Subcutaneous abdominal adipose tissue (tissue), 5 donors: ENCODE data around the gene CASP14.
"Not testable (repeated sequence)": the region's sequence is repeated elsewhere in the genome, so short reads cannot be mapped to it uniquely, and the experiment has no call there.

Experiments used
- H3K27ac ChIP-seq: one replicate; pipeline ENCODE4 v1.7.0; 2013; ENCODE audit warnings: low read depth, mild to moderate bottlenecking, inconsistent platforms, low read length, moderate library complexity
- H3K27me3 ChIP-seq, 5 donors: one replicate each; pipeline ENCODE4 v1.7.0; 2013; ENCODE audit warnings: low read length in 5 of 5, inconsistent platforms in 1 of 5; ENCODE audit not compliant: control insufficient read depth in 5 of 5, insufficient read depth in 4 of 5
- H3K36me3 ChIP-seq, 5 donors: one replicate each; pipeline ENCODE4 v1.7.0; 2013; ENCODE audit warnings: low read length in 5 of 5; ENCODE audit not compliant: control insufficient read depth in 5 of 5, insufficient read depth in 5 of 5
- H3K4me1 ChIP-seq, 5 donors: one replicate each; pipeline ENCODE4 v1.7.0; 2013; ENCODE audit warnings: low read length in 5 of 5, mild to moderate bottlenecking in 3 of 5, moderate library complexity in 1 of 5; ENCODE audit not compliant: control insufficient read depth in 5 of 5, insufficient read depth in 5 of 5
- H3K4me3 ChIP-seq, 5 donors: one replicate each; pipeline ENCODE4 v1.7.0; 2013; ENCODE audit warnings: low read length in 5 of 5, low read depth in 1 of 5
- H3K9ac ChIP-seq, 5 donors: one replicate each; pipeline ENCODE4 v1.7.0; 2013; ENCODE audit warnings: low read length in 5 of 5, mild to moderate bottlenecking in 4 of 5, moderate library complexity in 3 of 5
- H3K9me3 ChIP-seq, 5 donors: one replicate each; pipeline ENCODE4 v1.7.0; 2013; ENCODE audit warnings: low read length in 5 of 5; ENCODE audit not compliant: control insufficient read depth in 5 of 5
- donor health status: healthy.
- donor health status: healthy.
- donor health status: healthy.
- donor health status: healthy.
- donor health status: healthy.

CASP14 gene

GRCh38 chr19:15050639-15051038 lies 1.4 kb downstream of the CASP14 start:
- no peaks in the 10 kb centered on the region for H3K36me3 ChIP-seq
- H3K4me1 ChIP-seq, result no peaks in the 10 kb centered on the region
- no peak overlapping the region for H3K4me3 ChIP-seq
- no peak overlapping the region for H3K9ac ChIP-seq
- H3K9me3 ChIP-seq, result peaks cover 0 to 4% (median 0%) of the 10 kb centered on the region in 5 donors
- no peak overlapping the region for H3K27ac ChIP-seq
- H3K27me3 ChIP-seq, result peaks cover 4 to 10% (median 8%) of the 10 kb centered on the region in 5 donors

DNA sequence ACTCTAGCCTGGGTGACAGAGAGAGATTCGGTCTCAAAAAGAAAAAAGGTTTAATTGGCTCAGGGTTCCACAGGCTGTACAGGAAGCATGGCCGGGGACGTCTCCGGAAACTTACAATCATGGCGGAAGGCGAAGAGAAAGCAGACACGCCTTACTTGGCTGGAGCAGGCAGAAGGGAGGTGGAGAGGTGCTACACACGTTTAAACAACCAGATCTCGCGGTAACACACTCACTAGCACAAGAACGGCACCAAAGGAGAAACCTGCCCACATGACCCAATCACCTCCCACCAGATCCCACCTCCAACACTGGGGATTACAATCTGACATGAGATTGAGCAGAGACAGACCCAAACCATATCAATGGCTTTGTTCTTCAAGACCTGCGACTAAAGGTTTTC lies 12.8 kb downstream of the CASP14 start:
- Histone ChIP-seq H3K27ac (no peak overlapping the region), H3K36me3 (no peaks in the 10 kb centered on the region), H3K4me1 (no peaks in the 10 kb centered on the region), H3K4me3 (no peak overlapping the region), H3K27me3 (peaks cover 0 to 15% (median 4%) of the 10 kb centered on the region in 5 donors), H3K9me3 (no peaks in the 10 kb centered on the region), H3K9ac (no peak overlapping the region)

DNA sequence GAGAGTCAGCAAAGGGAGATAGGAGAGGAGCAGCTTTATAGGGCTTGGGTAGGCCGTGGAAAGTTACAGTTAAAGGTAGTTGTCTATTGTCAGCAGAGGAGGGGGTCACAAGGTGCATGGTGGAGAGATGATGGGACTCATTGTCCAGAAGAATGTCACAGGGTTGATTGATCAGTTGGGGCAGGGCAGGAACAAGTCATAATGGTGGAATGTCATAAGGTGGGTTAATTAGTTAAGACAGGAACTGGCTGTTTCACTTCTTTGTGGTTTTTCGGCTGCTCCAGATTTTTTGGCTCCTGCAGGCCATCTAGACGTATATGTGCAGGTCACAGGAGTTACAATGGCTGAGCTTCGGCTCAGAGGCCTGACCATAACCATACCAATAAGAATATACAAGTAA lies 21.1 kb downstream of the CASP14 start:
- not testable (repeated sequence) for H3K9me3 ChIP-seq, H3K27me3 ChIP-seq, H3K4me1 ChIP-seq, H3K9ac ChIP-seq, H3K4me3 ChIP-seq, H3K27ac ChIP-seq, H3K36me3 ChIP-seq

DNA sequence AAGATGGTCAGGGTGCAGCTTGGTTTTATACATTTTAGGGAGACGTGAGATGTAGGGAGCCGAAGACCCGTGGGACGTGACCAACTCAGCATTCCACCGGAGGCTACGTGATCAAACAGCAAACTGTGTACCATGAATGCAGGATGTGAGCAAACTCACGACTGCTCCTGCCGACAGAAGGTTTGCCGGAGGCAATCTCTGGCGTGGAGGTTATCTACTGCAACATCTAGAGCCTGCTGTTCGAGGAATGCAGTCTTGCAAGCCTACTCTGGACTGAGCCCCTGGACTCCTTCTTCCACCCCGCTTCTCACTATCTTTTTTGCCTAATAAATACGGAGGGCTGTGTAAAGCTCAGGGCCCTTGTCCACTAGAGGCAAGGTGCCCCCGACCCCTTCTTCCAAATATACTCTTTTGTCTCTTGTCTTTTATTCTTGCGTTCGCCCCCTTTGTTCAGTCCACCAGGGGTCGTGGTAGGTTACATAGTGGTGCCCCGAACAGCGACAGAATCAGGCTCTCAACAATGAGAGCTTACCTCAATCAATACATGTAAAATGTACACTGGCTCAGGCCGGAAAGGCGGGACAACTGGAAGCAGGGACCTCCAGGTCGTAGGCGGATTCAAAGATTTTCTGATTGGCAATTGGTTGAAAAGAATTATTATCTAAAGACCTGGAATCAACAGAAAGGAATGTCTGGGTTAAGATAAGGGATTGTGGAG lies 23.8 kb downstream of the CASP14 start:
- peaks cover 0 to 2% (median 0%) of the 10 kb centered on the region in 5 donors for H3K27me3 ChIP-seq
- no peaks in the 10 kb centered on the region for H3K36me3 ChIP-seq
- H3K27ac ChIP-seq, result no peak overlapping the region
- no peaks in the 10 kb centered on the region for H3K4me1 ChIP-seq
- H3K9ac ChIP-seq, result no peak overlapping the region
- H3K4me3 ChIP-seq, result no peak overlapping the region
- no peaks in the 10 kb centered on the region for H3K9me3 ChIP-seq

GRCh38 chr19:15074371-15074770 lies 25.1 kb downstream of the CASP14 start:
- Histone ChIP-seq H3K4me1 (no peaks in the 10 kb centered on the region), H3K9me3 (no peaks in the 10 kb centered on the region), H3K9ac (no peak overlapping the region), H3K4me3 (no peak overlapping the region), H3K27me3 (peaks cover 0 to 5% (median 0%) of the 10 kb centered on the region in 5 donors), H3K36me3 (no peaks in the 10 kb centered on the region), H3K27ac (no peak overlapping the region)

- Histone ChIP-seq H3K4me3 (no peak overlapping the region), H3K27ac (no peak overlapping the region), H3K4me1 (no peaks in the 10 kb centered on the region), H3K9ac (no peak overlapping the region), H3K9me3 (no peaks in the 10 kb centered on the region), H3K36me3 (no peaks in the 10 kb centered on the region), H3K27me3 (peaks cover 0 to 5% (median 0%) of the 10 kb centered on the region in 5 donors)
Observed at GRCh38 chr19:15075806-15076205, 26.5 kb downstream of the CASP14 start.

DNA sequence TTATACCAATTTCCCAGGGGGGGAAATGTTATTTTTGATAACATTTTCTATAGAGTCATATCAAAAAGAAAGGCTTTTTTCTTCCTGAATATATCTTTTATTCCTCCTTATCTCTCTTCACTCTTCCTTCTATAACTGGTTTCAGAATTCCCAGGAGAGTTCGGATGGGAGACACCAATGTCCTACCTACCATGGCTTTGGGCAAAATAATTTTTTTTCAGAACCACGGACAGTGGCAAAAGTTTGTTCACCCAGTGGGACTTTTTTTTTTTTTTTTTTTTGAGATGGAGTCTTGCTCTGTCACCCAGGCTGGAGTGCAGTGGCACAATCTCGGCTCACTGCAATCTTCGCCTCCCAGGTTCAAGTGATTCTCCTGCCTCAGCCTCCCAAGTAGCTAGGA lies 30.7 kb downstream of the CASP14 start:
- not testable (repeated sequence) for H3K4me3 ChIP-seq, H3K9me3 ChIP-seq, H3K9ac ChIP-seq, H3K36me3 ChIP-seq, H3K4me1 ChIP-seq, H3K27ac ChIP-seq
- peaks cover 3 to 24% (median 7%) of the 10 kb centered on the region in 5 donors for H3K27me3 ChIP-seq

- H3K9me3 ChIP-seq, result no peaks in the 10 kb centered on the region
- H3K4me3 ChIP-seq, result no peak within 1 kb of the TSS
- no peak within 1 kb of the TSS for H3K9ac ChIP-seq
- peaks cover 4 to 26% (median 7%) of the 10 kb centered on the region in 5 donors for H3K27me3 ChIP-seq
- no peaks in the 10 kb centered on the region for H3K4me1 ChIP-seq
- H3K27ac ChIP-seq, result no peak within 1 kb of the TSS
- no peaks in the 10 kb centered on the region for H3K36me3 ChIP-seq
Observed at GRCh38 chr19:15081911-15082310, 32.6 kb downstream of the CASP14 start, which contains the start of gene OR1I1. TSS of gene OR1I1 (plus strand) at chr19:15082211. CDS start at chr19:15087066, 4,855 bp downstream.

GRCh38 chr19:15087182-15087581 lies 37.9 kb downstream of the CASP14 start:
- Histone ChIP-seq H3K4me3 (no peak overlapping the region), H3K9me3 (no peaks in the 10 kb centered on the region), H3K27ac (no peak overlapping the region), H3K4me1 (peaks cover 0 to 4% (median 3%) of the 10 kb centered on the region in 5 donors), H3K9ac (no peak overlapping the region), H3K27me3 (peaks cover 12 to 22% (median 15%) of the 10 kb centered on the region in 5 donors), H3K36me3 (no peaks in the 10 kb centered on the region)

DNA sequence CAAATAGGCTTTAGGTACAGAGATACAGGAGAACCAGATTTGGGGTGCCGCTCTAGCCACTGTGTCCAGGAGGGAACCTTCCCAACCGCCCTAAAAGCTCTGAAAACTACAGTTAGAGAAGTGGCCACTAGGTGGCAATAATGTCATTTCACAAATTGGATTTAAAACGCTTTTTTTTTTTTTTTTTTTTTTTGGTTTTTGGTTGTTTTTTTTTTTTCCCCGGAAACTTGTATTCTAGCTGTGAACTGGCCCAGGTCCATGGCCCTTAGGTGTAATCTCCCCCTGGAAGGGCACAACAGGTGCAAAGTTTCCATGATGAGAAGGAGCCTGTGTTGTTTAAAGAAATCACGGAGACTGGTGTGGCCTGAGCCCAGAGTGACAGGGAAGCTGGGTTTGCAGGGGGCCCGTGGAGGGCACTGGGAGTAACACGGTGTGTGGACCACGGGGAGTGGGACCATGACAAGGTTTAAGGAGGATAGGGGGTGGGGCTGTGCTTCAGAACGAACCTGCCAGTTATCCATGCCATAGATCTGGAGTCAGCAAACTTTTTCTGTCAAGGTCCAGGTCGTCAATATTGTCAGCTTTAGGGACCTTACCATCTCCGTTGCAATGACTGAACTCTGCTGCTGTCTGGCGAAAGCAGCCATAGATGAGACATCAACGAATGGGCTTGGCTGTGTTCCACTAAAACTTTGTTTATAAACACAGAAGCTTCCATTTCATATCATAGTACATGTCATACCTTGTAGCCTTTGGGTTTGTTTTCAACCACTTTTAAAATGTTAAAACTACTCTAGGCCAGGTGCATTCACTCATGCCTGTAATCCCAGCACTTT lies 42.9 kb downstream of the CASP14 start:
- peaks cover 0 to 10% (median 8%) of the 10 kb centered on the region in 5 donors for H3K4me1 ChIP-seq
- no peaks in the 10 kb centered on the region for H3K9me3 ChIP-seq
- H3K9ac ChIP-seq, result no peak overlapping the region
- H3K4me3 ChIP-seq, result no peak overlapping the region
- no peaks in the 10 kb centered on the region for H3K36me3 ChIP-seq
- H3K27me3 ChIP-seq, result peaks cover 7 to 9% (median 7%) of the 10 kb centered on the region in 5 donors
- H3K27ac ChIP-seq, result no peak overlapping the region
